Liver (tissue), 3 donors: ENCODE data around the gene E2F7.

Experiments used
- ATF3 ChIP-seq: IDR thresholded peaks from 2 replicates; pipeline ENCODE4 v1.6.1; 2016; ENCODE audit warnings: antibody characterized with exemption
- CTCF ChIP-seq: fragments of 150-350 bp; IDR thresholded peaks from 2 replicates; pipeline ENCODE4 v1.5.1; 2017; ENCODE audit warnings: improper control_type of control experiment, low read depth, low read length; ENCODE audit not compliant: missing input control
- EGR1 ChIP-seq, 2 donors: IDR thresholded peaks; 2 replicates each; pipeline ENCODE4 v1.6.1; 2016 to 2018; ENCODE audit warnings: antibody characterized with exemption in 2 of 2, low read depth in 2 of 2
- GABPA ChIP-seq, 2 donors: IDR thresholded peaks in 1 of 2; conservative IDR thresholded peaks in 1 of 2; 2 replicates each; pipeline ENCODE4 v1.6.1; 2016; ENCODE audit warnings: antibody characterized with exemption in 2 of 2, mild to moderate bottlenecking in 1 of 2, moderate library complexity in 1 of 2
- JUND ChIP-seq, 2 donors: IDR thresholded peaks; 2 replicates each; pipeline ENCODE4 v1.6.1; 2016; ENCODE audit warnings: antibody characterized with exemption in 2 of 2
- MAX ChIP-seq: IDR thresholded peaks from 2 replicates; pipeline ENCODE4 v1.6.1; 2016; ENCODE audit warnings: antibody characterized with exemption
- RAD21 ChIP-seq, 2 donors: IDR thresholded peaks; 2 replicates each; pipeline ENCODE4 v1.6.1; 2016; ENCODE audit warnings: antibody characterized with exemption in 2 of 2, mild to moderate bottlenecking in 2 of 2
- REST ChIP-seq: IDR thresholded peaks from 2 replicates; pipeline ENCODE4 v1.6.1; 2016; ENCODE audit warnings: antibody characterized with exemption, mild to moderate bottlenecking
- RXRA ChIP-seq, 2 donors: IDR thresholded peaks; 2 replicates each; pipeline ENCODE4 v1.6.1; 2017 to 2018; ENCODE audit warnings: antibody characterized with exemption in 2 of 2, mild to moderate bottlenecking in 1 of 2
- SP1 ChIP-seq: IDR thresholded peaks from 2 replicates; pipeline ENCODE4 v1.6.1; 2018; ENCODE audit warnings: antibody characterized with exemption, mild to moderate bottlenecking
- TAF1 ChIP-seq: conservative IDR thresholded peaks from 2 replicates; pipeline ENCODE4 v1.6.1; 2016; ENCODE audit warnings: antibody characterized with exemption, mild to moderate bottlenecking
- YY1 ChIP-seq: IDR thresholded peaks from 2 replicates; pipeline ENCODE4 v1.6.1; 2016; ENCODE audit warnings: antibody characterized with exemption, mild to moderate bottlenecking
- donor health status: healthy.
- donor health status: healthy.

GRCh38 chr12:76980196-76980595 is 85.2 kb downstream of the E2F7 start:
- TF ChIP-seq CTCF = no peak
- no peak for TF ChIP-seq SP1
- no peak for TF ChIP-seq EGR1 (IDR thresholded peaks at IDR 0.05; ENCODE audit: low read depth in 2 of 2)
- TF ChIP-seq MAX = no peak
- TF ChIP-seq GABPA (IDR thresholded peaks at IDR 0.05 in 1 of 2, conservative IDR thresholded peaks at IDR 0.05 in 1 of 2) = no peak
- TF ChIP-seq REST = no peak
- TF ChIP-seq RXRA (IDR thresholded peaks at IDR 0.05) = no peak
- no peak for TF ChIP-seq RAD21 (IDR thresholded peaks at IDR 0.05)
- TF ChIP-seq YY1 = no peak
- TF ChIP-seq TAF1 = no peak
- no peak for TF ChIP-seq ATF3
- TF ChIP-seq JUND (IDR thresholded peaks at IDR 0.05) = no peak
